HEK293 (cell line): ENCODE data around the gene MAML2.

Experiments
- BCL11A ChIP-seq: fragments of 450-650 bp; formaldehyde crosslinking; IDR thresholded peaks from 2 replicates; pipeline ENCODE4 v1.5.1; 2016; ENCODE audit warnings: low read depth, missing biosample characterization, missing genetic modification characterization
- CTCF ChIP-seq: fragments of 450-650 bp; formaldehyde crosslinking; IDR thresholded peaks from 2 replicates; pipeline ENCODE4 v1.5.1; 2016; ENCODE audit warnings: missing biosample characterization, missing genetic modification characterization
- ELK4 ChIP-seq: IDR thresholded peaks from 2 replicates; pipeline ENCODE4 v1.6.1; 2011; ENCODE audit warnings: mild to moderate bottlenecking, low read depth, low read length, borderline replicate concordance
- ZBTB1 ChIP-seq: fragments of 450-650 bp; formaldehyde crosslinking; IDR thresholded peaks from 2 replicates; pipeline ENCODE4 v1.5.1; 2016; ENCODE audit warnings: missing biosample characterization, missing genetic modification characterization
- ZBTB20 ChIP-seq: fragments of 450-650 bp; formaldehyde crosslinking; IDR thresholded peaks from 2 replicates; pipeline ENCODE4 v1.5.1; 2016; ENCODE audit warnings: missing biosample characterization, missing genetic modification characterization
- ZBTB6 ChIP-seq: fragments of 450-650 bp; formaldehyde crosslinking; IDR thresholded peaks from 2 replicates; pipeline ENCODE4 v1.5.1; 2017; ENCODE audit warnings: missing biosample characterization, missing genetic modification characterization
- ZNF274 ChIP-seq, 2 experiments: fragments of 200-500 bp in 1 of 2; fragments of 450-650 bp in 1 of 2; sonication (Bioruptor generic) in 1 of 2; formaldehyde crosslinking in 1 of 2; IDR thresholded peaks; 2 replicates each; pipeline versions ENCODE4 v1.5.1 to v1.6.1; 2014 to 2016; ENCODE audit warnings: borderline replicate concordance in 1 of 2, inconsistent platforms in 1 of 2, low read length in 1 of 2, missing biosample characterization in 1 of 2, missing genetic modification characterization in 1 of 2
- ZNF341 ChIP-seq: fragments of 450-650 bp; formaldehyde crosslinking; IDR thresholded peaks from 2 replicates; pipeline ENCODE4; 2016; ENCODE audit warnings: low read depth, missing biosample characterization, missing genetic modification characterization
- ZNF837 ChIP-seq: fragments of 450-650 bp; formaldehyde crosslinking; IDR thresholded peaks from 2 replicates; pipeline ENCODE4 v1.5.1; 2016; ENCODE audit warnings: missing biosample characterization, missing genetic modification characterization

- TF ChIP-seq ZBTB6 (tag by site-specific recombination) (no peak), ZNF274 (IDR thresholded peaks at IDR 0.05; ENCODE audit: low read length) (no peak), ZNF274 (tag by site-specific recombination; IDR thresholded peaks at IDR 0.05; ENCODE audit: borderline replicate concordance) (no peak), BCL11A (tag by site-specific recombination) (no peak), CTCF (tag by site-specific recombination) (no peak), ELK4 (no peak), ZBTB1 (no peak), ZNF341 (no peak), ZNF837 (tag by site-specific recombination) (no peak), ZBTB20 (no peak)
Observed at GRCh38 chr11:96132437-96132836, 210.6 kb downstream of the MAML2 start.
